Measurements from ENCODE around the gene TMEM184C. TPM values are rescaled to one million over a fixed set of nuclear protein-coding genes. Genes with fewer than 3 reads are reported as not detected.

The TMEM184C gene
- total RNA-seq, 4 donors from 2014 or later: 17.5 to 24.7 (median 21.3) TPM

- Histone ChIP-seq H3K27me3 (no peaks in the 10 kb centered on the region), H3K9me3 (no peaks in the 10 kb centered on the region), H3K4me3 (no peak overlapping the region), H3K36me3 (peaks cover 0 to 83% of the 10 kb centered on the region in 2 donors), H3K27ac (no peak overlapping the region), H3K4me1 (peaks cover 0 to 21% (median 9%) of the 10 kb centered on the region in 3 donors)
- ATAC-seq: no peak
- 71 to 75% methylated on average over 5 of the region's 6 CpGs for WGBS, 2 donors (ENCODE audit: low coverage in 1 of 2)
- no peak for TF ChIP-seq POLR2A (IDR thresholded peaks at IDR 0.05)
- no peak for TF ChIP-seq EP300 (IDR thresholded peaks at IDR 0.05)
- TF ChIP-seq CTCF (IDR thresholded peaks at IDR 0.05): no peak
- no peak for TF ChIP-seq POLR2AphosphoS5 (IDR thresholded peaks at IDR 0.05)
Measured at GRCh38 chr4:147625733-147626132, 8.5 kb downstream of the TMEM184C start.

GRCh38 chr4:147626903-147627302 lies 9.7 kb downstream of the TMEM184C start:
- peaks cover 0 to 10% (median 0%) of the 10 kb centered on the region in 3 donors for H3K4me1 ChIP-seq
- H3K27me3 ChIP-seq: no peaks in the 10 kb centered on the region
- peaks cover 0 to 94% of the 10 kb centered on the region in 2 donors for H3K36me3 ChIP-seq
- no peak for ATAC-seq
- TF ChIP-seq EP300 (IDR thresholded peaks at IDR 0.05) (no peak), POLR2A (IDR thresholded peaks at IDR 0.05) (no peak), POLR2AphosphoS5 (IDR thresholded peaks at IDR 0.05) (no peak), CTCF (IDR thresholded peaks at IDR 0.05) (no peak)
- WGBS, 2 donors (ENCODE audit: low coverage in 1 of 2): 94 to 97% methylated on average over 4 of the region's 4 CpGs
- no peak overlapping the region for H3K4me3 ChIP-seq
- no peaks in the 10 kb centered on the region for H3K9me3 ChIP-seq
- H3K27ac ChIP-seq: no peak overlapping the region

GRCh38 chr4:147628415-147628814 lies 11.2 kb downstream of the TMEM184C start:
- WGBS, 2 donors (ENCODE audit: low coverage in 1 of 2): 50 to 66% methylated on average over 3 of the region's 3 CpGs
- H3K4me1 ChIP-seq: no peaks in the 10 kb centered on the region
- no peaks in the 10 kb centered on the region for H3K27me3 ChIP-seq
- H3K9me3 ChIP-seq: no peaks in the 10 kb centered on the region
- ATAC-seq: no peak
- TF ChIP-seq POLR2A (IDR thresholded peaks at IDR 0.05): no peak
- TF ChIP-seq EP300 (IDR thresholded peaks at IDR 0.05): no peak
- TF ChIP-seq POLR2AphosphoS5 (IDR thresholded peaks at IDR 0.05): no peak
- no peak overlapping the region for H3K4me3 ChIP-seq
- no peak overlapping the region for H3K27ac ChIP-seq
- peaks cover 0 to 96% of the 10 kb centered on the region in 2 donors for H3K36me3 ChIP-seq

- WGBS, 2 donors (ENCODE audit: low coverage in 1 of 2): 71 to 100% methylated on average over 1 of the region's 1 CpG
- TF ChIP-seq CTCF (IDR thresholded peaks at IDR 0.05) (no peak), POLR2A (IDR thresholded peaks at IDR 0.05) (no peak), POLR2AphosphoS5 (IDR thresholded peaks at IDR 0.05) (no peak), EP300 (IDR thresholded peaks at IDR 0.05) (no peak)
- no peaks in the 10 kb centered on the region for H3K27me3 ChIP-seq
- H3K36me3 ChIP-seq: peaks cover 3 to 98% of the 10 kb centered on the region in 2 donors
- H3K27ac ChIP-seq: no peak overlapping the region
- no peaks in the 10 kb centered on the region for H3K4me1 ChIP-seq
- ATAC-seq: no peak
- H3K4me3 ChIP-seq: no peak overlapping the region
- H3K9me3 ChIP-seq: no peaks in the 10 kb centered on the region
Measured at GRCh38 chr4:147629783-147630730, 12.9 kb downstream of the TMEM184C start.

GRCh38 chr4:147633113-147633512 lies 15.9 kb downstream of the TMEM184C start:
- H3K4me1 ChIP-seq: no peaks in the 10 kb centered on the region
- WGBS, 2 donors (ENCODE audit: low coverage in 1 of 2): 81 to 100% methylated on average over 2 to 3 of the region's 3 CpGs
- no peak overlapping the region for H3K4me3 ChIP-seq
- no peaks in the 10 kb centered on the region for H3K27me3 ChIP-seq
- H3K36me3 ChIP-seq: peaks cover 3 to 98% of the 10 kb centered on the region in 2 donors
- no peak overlapping the region for H3K27ac ChIP-seq
- no peak for TF ChIP-seq CTCF (IDR thresholded peaks at IDR 0.05)
- TF ChIP-seq POLR2AphosphoS5 (IDR thresholded peaks at IDR 0.05): no peak
- TF ChIP-seq POLR2A (IDR thresholded peaks at IDR 0.05): no peak
- TF ChIP-seq EP300 (IDR thresholded peaks at IDR 0.05): no peak
- ATAC-seq: no peak
- no peaks in the 10 kb centered on the region for H3K9me3 ChIP-seq
